HG02870 (cell line): ENCODE results near the gene ZNHIT3.

Experiments used
- ATAC-seq: cut with Tn5 transposase; IDR thresholded peaks from one replicate; pipeline ENCODE4 v1.9.1; 2021; ENCODE audit warnings: mild to moderate bottlenecking, moderate library complexity; ENCODE audit not compliant: unreplicated experiment

ZNHIT3 gene

DNA sequence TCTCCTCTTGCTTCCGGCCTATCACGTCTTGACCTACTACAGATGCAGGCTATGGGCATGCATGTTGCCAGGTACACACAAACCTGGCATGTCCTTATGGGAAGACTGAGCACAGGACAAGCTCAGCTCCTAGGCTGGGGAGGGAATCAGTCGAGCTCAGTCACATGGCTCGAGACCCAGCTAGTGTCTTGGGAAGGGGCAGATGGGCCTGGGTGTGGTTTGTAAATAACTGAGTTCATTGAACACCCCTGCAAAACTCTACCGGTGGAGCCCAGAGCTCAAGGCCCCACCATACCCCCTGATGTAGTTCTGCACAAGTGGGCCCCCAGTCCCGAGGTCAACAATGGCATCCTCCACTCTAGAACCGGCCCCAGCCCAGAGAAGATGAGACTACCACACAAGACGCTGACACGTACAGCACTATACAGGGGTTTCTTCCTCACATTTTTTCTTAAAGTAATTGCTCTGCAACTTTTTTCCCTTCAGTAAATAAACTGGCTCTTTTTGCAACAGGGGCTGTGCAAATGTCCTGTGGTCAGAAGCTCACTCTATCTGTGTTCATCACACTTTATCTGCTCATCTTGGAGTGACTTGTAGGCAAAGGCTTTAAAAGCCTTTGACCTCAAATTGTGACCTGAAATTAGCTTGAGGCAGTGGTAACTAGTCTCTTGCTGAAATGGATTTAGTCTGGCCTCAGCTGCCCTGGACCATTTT is 22.9 kb downstream of the ZNHIT3 start:
- no peak for ATAC-seq

- ATAC-seq: no peak
These were observed 24.2 kb downstream of the ZNHIT3 start for GRCh38 chr17:36510636-36511035.

DNA sequence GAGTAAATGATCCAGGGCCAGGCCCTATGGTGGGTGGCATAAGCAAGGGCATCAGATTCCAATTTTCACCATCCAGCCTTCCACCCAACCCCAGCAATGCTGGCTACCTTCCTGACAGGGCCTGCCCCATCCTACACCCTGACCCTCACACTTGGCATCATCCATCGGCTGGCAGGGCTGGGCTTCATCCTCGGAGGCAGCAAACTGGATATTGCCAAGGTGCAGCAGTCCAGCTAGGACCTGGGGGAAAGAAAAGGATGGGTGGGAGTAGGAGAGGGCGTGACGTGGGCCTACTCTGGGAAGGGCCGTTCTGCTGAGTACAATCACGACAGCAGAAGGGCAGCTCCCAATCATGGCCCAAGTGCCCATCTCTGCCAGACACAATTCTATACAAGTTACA is 24.7 kb downstream of the ZNHIT3 start:
- no peak for ATAC-seq

DNA sequence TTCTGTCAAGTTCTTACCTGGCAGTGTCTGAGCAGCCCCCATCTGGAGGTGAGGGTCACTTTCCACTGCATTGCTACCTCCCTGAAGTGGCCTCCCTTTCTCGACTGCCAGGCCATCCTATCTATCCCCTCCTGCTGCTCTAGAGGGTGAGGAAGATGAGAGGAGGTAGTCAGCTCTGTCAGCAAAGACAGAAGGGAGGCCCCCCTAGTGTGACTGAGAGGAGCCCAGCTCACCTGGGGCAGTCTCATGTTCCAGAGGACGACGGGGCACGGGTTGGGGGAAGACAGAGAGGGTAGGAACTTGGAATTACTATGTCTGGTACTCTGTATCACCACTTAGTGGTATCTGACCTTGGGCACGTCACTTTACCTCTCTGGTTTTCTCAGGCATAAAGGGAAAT is 26.2 kb downstream of the ZNHIT3 start:
- ATAC-seq: no peak

DNA sequence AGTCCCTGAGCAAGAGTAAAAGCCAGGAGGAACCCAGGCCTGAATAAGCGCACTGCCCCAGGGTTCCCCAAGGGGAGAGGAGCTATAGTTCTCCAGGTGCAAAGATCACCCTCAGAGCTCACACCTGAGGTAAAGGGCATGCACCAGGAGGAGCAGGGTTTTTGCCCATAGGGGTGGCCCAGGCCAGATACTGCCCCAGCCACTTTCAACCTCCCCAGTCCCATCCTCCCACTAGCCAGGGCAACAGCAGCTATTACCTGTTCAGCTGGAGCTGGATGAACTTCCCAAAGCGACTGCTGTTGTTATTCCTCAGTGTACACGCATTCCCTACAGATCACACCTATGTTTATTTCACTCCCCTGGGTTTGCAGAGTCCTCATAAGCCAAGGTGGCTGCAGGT is 28.4 kb downstream of the ZNHIT3 start:
- ATAC-seq: no peak

GRCh38 chr17:36515837-36516236 is 29.4 kb downstream of the ZNHIT3 start:
- ATAC-seq: no peak

- ATAC-seq: no peak
These were observed 36.6 kb downstream of the ZNHIT3 start for GRCh38 chr17:36523113-36523512.

DNA sequence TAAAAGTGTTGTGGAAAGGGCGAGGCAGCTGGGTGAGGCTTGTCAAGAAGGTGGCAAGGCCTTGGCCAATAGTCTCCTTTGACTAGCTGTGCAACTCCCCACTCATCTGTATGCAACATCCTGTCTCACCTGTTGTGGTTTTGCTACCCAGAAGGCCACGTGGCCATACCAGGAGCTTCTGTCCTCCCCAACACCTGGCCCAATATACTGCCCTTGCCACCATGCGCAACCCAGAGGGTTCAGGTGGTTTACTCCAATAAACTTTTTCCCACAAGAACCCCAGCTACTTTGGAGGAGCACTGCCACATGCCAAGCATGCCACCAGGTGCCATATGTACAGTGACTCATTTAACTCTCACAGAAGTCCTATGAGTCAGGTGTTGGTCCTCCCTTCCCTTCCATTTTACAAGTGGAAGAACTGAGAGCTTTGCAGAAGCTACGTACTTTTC is 38.0 kb downstream of the ZNHIT3 start:
- no peak for ATAC-seq

DNA sequence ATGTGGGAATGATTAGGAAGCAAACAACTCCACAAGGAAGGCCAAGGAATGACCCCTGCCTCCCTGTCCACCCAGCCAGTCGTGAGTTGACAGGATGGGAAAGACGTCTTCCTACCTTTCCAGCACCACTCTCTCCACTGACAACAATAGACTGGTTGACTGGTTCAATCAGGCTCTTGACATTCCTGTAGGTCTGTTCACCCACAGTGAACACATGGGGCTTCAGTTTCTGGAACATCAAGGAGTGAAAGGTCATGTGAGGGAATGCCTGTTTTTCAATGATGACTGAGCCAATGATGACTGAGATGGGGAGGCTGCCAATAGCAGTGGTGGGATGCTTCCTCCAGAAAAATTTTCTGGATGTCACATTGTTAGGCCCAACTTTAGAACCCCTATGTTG is 38.6 kb downstream of the ZNHIT3 start:
- ATAC-seq: no peak

- no peak for ATAC-seq
These were observed 39.4 kb downstream of the ZNHIT3 start for GRCh38 chr17:36525888-36526287.

- ATAC-seq: no peak
These were observed 41.3 kb downstream of the ZNHIT3 start for GRCh38 chr17:36527621-36528250.

- ATAC-seq: no peak
These were observed 42.6 kb downstream of the ZNHIT3 start for GRCh38 chr17:36529121-36529520.

DNA sequence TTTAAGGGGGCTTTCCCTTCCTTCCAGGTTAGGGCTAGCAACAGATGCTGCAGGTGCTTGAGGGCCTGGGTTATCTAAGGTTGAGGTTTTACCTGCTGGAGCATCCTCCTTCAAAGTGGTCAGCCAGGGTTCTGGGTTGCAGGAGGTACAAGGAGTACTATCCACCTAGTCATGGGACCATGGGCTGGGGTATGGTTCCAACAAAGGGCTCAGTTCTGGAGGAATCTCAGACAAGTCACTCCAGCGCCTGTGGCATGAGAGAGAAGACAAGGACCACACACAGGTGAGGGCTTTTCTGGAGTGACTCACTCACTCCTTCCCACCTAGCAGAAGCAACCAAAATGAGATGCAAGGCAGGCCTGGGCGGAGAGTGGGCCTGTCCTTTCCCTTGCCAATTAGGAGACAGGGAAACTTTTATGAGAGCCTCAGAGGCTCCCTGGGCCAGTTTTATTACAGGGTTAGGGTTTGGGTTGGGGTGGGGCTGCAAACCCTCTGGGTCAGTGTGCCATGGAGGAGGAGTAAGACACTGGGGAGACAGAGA is 46.0 kb downstream of the ZNHIT3 start:
- ATAC-seq: no peak

- ATAC-seq: peak; percentile 24
These were observed 47.7 kb downstream of the ZNHIT3 start for GRCh38 chr17:36533935-36534839.

GRCh38 chr17:36534840-36535668 is 48.6 kb downstream of the ZNHIT3 start, which contains the start of the genes MYO19 and PIGW:
TSS of gene MYO19 (minus strand) at chr17:36534868. CDS start at chr17:36532538, 2,330 bp downstream.
TSS of gene PIGW (plus strand) at chr17:36534987. CDS start at chr17:36537102, 2,115 bp downstream.
- ATAC-seq: peak; percentile 62

- no peak for ATAC-seq
These were observed 49.2 kb downstream of the ZNHIT3 start for GRCh38 chr17:36535669-36536081.

GRCh38 chr17:36540696-36541095 is 54.2 kb downstream of the ZNHIT3 start:
- no peak for ATAC-seq

DNA sequence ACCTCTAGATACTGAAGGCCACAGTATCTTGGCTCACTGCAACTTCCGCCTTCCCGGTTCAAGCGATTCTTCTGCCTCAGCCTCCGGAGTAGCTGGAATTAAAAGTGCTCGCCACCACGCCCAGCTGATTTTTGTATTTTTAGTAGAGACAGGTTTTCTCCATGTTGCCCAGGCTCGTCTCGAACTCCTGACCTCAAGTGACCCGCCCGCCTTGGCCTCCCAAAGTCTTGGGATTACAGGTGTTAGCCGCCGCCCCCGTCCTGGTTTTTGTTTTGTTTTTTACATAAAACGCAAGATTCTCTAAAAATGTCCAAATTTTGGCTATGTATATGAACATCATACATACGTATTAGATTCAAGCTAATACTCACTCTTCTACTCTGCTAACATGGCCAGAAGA is 56.3 kb downstream of the ZNHIT3 start:
- no peak for ATAC-seq

- no peak for ATAC-seq
These were observed 57.5 kb downstream of the ZNHIT3 start for GRCh38 chr17:36544044-36544306.

DNA sequence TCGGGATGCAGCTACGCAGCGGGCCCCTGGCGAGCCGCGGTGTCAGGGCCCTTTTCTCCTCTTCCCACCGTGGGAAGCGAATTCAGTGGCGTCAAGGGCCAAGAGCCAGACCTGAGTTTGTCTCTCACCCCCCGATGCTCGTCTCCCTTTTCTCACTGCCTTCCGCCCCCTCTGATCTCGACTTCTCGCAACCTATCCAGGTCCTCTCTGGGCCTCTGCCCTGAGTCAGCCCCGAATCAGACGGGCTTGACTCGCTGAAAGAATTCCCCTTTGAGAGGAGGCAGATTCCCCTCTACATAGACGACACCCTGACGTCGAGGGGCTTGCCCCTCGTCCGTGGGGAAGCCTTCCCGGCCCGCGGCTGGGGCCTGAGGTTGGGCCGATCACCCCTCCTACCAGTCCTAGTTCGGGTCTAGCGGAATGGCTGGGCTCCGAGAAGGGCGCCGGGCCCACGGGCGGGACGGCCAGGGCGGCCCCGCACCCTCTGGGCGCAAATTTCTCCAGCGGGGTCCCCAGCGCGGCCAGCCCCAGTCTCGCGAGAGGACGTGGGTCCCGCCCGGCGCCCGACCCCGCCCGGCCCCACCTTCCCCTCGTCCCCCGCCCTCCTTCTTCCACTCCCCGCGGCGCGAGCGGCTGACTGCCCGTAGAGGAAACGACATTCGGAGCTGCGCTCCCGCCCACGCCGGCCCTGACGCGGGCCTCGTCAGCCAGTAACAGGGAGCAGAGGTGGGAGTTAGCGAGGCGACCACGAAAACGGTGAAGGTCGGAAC is 58.0 kb downstream of the ZNHIT3 start, which contains the start of gene GGNBP2:
Gene GGNBP2 (plus strand): TSS at position 613 of the 770 bp plus-strand sequence. CDS start 806 bp downstream, outside the sequence.
- ATAC-seq: peak; percentile 52
